Measurements from ENCODE around the gene WNK1. TPM values are rescaled to one million over a fixed set of nuclear protein-coding genes. Genes with fewer than 3 reads are reported as not detected.

The WNK1 gene
- total RNA-seq, 1 donor from 2014 or later = 57.7 TPM

DNA sequence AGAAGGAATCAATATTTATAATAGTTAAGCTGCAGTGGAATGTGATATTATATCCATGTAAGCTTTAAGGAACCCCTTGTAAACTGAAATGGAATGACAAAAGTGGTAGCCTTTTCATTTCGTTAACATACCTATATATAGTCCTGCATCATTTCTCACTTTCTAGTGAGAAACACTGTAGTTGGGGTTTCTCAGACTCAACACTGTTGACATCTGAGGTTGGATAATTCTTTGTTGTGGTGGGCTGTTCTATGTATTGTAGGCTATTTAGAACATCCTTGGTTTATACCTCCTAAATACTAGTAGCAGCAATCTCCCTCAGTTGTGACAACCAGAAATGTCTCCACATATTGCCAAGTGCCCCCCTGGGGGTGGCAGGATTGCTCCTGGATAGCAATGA lies 118.0 kb downstream of the WNK1 start:
- TF ChIP-seq, protein P1, sequence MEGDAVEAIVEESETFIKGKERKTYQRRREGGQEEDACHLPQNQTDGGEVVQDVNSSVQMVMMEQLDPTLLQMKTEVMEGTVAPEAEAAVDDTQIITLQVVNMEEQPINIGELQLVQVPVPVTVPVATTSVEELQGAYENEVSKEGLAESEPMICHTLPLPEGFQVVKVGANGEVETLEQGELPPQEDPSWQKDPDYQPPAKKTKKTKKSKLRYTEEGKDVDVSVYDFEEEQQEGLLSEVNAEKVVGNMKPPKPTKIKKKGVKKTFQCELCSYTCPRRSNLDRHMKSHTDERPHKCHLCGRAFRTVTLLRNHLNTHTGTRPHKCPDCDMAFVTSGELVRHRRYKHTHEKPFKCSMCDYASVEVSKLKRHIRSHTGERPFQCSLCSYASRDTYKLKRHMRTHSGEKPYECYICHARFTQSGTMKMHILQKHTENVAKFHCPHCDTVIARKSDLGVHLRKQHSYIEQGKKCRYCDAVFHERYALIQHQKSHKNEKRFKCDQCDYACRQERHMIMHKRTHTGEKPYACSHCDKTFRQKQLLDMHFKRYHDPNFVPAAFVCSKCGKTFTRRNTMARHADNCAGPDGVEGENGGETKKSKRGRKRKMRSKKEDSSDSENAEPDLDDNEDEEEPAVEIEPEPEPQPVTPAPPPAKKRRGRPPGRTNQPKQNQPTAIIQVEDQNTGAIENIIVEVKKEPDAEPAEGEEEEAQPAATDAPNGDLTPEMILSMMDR (IDR thresholded peaks at IDR 0.05; ENCODE audit: insufficient read depth, low read length, severe bottlenecking) = no peak
- no peaks in the 10 kb centered on the region for H3K27me3 ChIP-seq (ENCODE audit: control insufficient read depth, insufficient read depth, low read length)
- DNase-seq (ENCODE audit: low read depth) (no peak), FAIRE-seq (no peak)
- H3K4me3 ChIP-seq (ENCODE audit: low read depth, low read length) = no peak overlapping the region
- peaks cover 11% of the 10 kb centered on the region for H3K36me3 ChIP-seq (ENCODE audit: control insufficient read depth, insufficient read depth, low read length)

DNA sequence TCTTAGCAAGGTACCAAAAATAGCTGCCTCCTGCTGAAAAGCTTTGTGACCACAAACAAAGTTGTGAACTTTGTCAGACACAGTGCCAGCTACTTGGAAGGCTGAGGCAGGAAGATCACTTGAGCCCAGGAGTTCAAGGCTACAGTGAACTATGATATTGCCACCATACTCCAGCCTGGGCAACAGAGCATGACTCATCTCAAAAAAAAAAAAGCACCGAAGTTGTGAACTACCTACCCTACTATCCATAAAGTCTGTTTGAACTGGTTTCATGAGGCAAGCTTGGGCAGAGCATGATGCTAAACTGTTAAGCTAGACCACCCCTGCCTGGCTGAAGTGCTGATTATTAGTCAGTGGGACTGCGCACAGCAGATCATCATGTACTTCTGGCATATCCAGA lies 121.6 kb downstream of the WNK1 start:
- Histone ChIP-seq H3K36me3 (ENCODE audit: control insufficient read depth, insufficient read depth, low read length) (peaks cover 4% of the 10 kb centered on the region), H3K27me3 (ENCODE audit: control insufficient read depth, insufficient read depth, low read length) (no peaks in the 10 kb centered on the region), H3K4me3 (ENCODE audit: low read depth, low read length) (no peak overlapping the region)
- DNase-seq (ENCODE audit: low read depth) = peak; percentile 68
- TF ChIP-seq, protein P1 (IDR thresholded peaks at IDR 0.05; ENCODE audit: insufficient read depth, low read length, severe bottlenecking) = no peak
- FAIRE-seq = no peak

DNA sequence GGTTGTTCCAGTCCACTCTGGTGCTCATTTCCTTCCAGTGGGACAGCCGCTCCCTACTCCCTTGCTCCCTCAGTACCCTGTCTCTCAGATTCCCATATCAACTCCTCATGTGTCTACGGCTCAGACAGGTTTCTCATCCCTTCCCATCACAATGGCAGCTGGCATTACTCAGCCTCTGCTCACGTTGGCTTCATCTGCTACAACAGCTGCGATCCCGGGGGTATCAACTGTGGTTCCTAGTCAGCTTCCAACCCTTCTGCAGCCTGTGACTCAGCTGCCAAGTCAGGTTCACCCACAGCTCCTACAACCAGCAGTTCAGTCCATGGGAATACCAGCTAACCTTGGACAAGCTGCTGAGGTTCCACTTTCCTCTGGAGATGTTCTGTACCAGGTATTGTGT lies 127.3 kb downstream of the WNK1 start:
- Histone ChIP-seq H3K27me3 (ENCODE audit: control insufficient read depth, insufficient read depth, low read length) (no peaks in the 10 kb centered on the region), H3K4me3 (ENCODE audit: low read depth, low read length) (no peak overlapping the region), H3K36me3 (ENCODE audit: control insufficient read depth, insufficient read depth, low read length) (peaks cover 16% of the 10 kb centered on the region)
- TF ChIP-seq, protein P1 (IDR thresholded peaks at IDR 0.05; ENCODE audit: insufficient read depth, low read length, severe bottlenecking) = no peak
- DNase-seq (ENCODE audit: low read depth) (peak; percentile 33), FAIRE-seq (peak; percentile 32)

DNA sequence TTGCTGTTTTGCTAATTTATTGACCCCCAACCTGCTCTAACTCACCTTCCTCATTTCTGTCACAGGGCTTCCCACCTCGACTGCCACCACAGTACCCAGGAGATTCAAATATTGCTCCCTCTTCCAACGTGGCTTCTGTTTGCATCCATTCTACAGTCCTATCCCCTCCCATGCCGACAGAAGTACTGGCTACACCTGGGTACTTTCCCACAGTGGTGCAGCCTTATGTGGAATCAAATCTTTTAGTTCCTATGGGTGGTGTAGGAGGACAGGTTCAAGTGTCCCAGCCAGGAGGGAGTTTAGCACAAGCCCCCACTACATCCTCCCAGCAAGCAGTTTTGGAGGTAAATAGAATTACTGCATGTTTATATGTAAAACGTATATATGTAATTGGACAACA lies 128.3 kb downstream of the WNK1 start:
- H3K36me3 ChIP-seq (ENCODE audit: control insufficient read depth, insufficient read depth, low read length) = peaks cover 26% of the 10 kb centered on the region
- H3K27me3 ChIP-seq (ENCODE audit: control insufficient read depth, insufficient read depth, low read length) = no peaks in the 10 kb centered on the region
- no peak overlapping the region for H3K4me3 ChIP-seq (ENCODE audit: low read depth, low read length)
- DNase-seq (ENCODE audit: low read depth) = no peak
- TF ChIP-seq, protein P1 (IDR thresholded peaks at IDR 0.05; ENCODE audit: insufficient read depth, low read length, severe bottlenecking) = no peak
- no peak for FAIRE-seq

DNA sequence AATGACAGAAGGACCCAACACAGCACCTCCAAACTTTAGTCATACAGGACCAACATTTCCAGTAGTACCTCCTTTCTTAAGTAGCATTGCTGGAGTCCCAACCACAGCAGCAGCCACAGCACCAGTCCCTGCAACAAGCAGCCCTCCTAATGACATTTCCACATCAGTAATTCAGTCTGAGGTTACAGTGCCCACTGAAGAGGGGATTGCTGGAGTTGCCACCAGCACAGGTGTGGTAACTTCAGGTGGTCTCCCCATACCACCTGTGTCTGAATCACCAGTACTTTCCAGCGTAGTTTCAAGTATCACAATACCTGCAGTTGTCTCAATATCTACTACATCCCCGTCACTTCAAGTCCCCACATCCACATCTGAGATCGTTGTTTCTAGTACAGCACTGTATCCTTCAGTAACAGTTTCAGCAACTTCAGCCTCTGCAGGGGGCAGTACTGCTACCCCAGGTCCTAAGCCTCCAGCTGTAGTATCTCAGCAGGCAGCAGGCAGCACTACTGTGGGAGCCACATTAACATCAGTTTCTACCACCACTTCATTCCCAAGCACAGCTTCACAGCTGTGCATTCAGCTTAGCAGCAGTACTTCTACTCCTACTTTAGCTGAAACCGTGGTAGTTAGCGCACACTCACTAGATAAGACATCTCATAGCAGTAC lies 132.5 kb downstream of the WNK1 start:
- peak; percentile 13 for FAIRE-seq
- TF ChIP-seq, protein P1 (IDR thresholded peaks at IDR 0.05; ENCODE audit: insufficient read depth, low read length, severe bottlenecking) = no peak
- no peak for DNase-seq (ENCODE audit: low read depth)
- Histone ChIP-seq H3K27me3 (ENCODE audit: control insufficient read depth, insufficient read depth, low read length) (no peaks in the 10 kb centered on the region), H3K4me3 (ENCODE audit: low read depth, low read length) (no peak overlapping the region), H3K36me3 (ENCODE audit: control insufficient read depth, insufficient read depth, low read length) (peaks cover 34% of the 10 kb centered on the region)

DNA sequence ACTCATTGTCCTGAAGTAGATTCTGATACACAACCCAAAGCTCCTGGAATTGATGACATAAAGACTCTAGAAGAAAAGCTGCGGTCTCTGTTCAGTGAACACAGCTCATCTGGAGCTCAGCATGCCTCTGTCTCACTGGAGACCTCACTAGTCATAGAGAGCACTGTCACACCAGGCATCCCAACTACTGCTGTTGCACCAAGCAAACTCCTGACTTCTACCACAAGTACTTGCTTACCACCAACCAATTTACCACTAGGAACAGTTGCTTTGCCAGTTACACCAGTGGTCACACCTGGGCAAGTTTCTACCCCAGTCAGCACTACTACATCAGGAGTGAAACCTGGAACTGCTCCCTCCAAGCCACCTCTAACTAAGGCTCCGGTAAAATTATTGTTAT lies 133.3 kb downstream of the WNK1 start:
- H3K27me3 ChIP-seq (ENCODE audit: control insufficient read depth, insufficient read depth, low read length) = no peaks in the 10 kb centered on the region
- no peak overlapping the region for H3K4me3 ChIP-seq (ENCODE audit: low read depth, low read length)
- no peak for DNase-seq (ENCODE audit: low read depth)
- TF ChIP-seq, protein P1 (IDR thresholded peaks at IDR 0.05; ENCODE audit: insufficient read depth, low read length, severe bottlenecking) = no peak
- no peak for FAIRE-seq
- H3K36me3 ChIP-seq (ENCODE audit: control insufficient read depth, insufficient read depth, low read length) = peaks cover 31% of the 10 kb centered on the region
